ENCODE data around the gene EPHA2. TPM values are rescaled to one million over a fixed set of nuclear protein-coding genes. Genes with fewer than 3 reads are reported as not detected.

EPHA2 gene
- total and polyA plus RNA-seq, 8 donors: 4.6 to 200 (median 23.4) TPM

DNA sequence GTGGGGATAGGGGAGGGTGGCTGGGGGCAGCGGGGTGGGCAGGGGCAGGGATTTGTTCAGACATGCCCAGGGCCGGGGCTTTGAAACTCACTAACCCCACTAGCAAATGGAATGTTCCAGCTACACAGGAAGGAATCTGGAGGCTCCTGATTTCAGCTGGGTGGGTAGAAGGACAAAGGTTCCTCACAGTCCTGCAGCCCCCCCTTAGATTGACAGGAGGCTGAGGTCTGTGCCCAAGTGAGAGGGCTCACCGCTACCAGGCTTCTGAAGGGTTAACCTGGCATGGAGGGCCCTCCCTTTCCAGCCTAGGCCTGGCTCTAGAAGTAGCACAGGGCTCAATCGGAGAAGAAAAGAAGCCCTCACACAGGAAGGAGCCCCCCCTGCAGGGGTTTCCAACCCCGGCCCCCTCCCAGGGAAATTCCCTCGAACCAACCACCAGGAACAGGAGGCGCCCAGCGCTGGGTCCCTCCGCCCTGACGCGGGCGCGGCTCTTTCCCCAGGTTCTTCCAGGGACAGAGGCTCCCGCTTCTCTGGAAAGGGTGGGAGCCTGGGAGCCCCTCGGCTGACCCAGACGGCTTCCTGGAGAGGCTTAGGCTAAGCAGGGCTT, 3.3 kb downstream of the EPHA2 start:
- 27 to 63% (median 37%) methylated on average over 8 to 16 of the region's 16 CpGs for WGBS, 5 donors
- DNase-seq: peak in 1 of 2 donors; percentile 70
- peaks cover 54 to 92% (median 64%) of the 10 kb centered on the region in 4 donors for H3K4me1 ChIP-seq
- TF ChIP-seq, protein P1, sequence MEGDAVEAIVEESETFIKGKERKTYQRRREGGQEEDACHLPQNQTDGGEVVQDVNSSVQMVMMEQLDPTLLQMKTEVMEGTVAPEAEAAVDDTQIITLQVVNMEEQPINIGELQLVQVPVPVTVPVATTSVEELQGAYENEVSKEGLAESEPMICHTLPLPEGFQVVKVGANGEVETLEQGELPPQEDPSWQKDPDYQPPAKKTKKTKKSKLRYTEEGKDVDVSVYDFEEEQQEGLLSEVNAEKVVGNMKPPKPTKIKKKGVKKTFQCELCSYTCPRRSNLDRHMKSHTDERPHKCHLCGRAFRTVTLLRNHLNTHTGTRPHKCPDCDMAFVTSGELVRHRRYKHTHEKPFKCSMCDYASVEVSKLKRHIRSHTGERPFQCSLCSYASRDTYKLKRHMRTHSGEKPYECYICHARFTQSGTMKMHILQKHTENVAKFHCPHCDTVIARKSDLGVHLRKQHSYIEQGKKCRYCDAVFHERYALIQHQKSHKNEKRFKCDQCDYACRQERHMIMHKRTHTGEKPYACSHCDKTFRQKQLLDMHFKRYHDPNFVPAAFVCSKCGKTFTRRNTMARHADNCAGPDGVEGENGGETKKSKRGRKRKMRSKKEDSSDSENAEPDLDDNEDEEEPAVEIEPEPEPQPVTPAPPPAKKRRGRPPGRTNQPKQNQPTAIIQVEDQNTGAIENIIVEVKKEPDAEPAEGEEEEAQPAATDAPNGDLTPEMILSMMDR (IDR thresholded peaks at IDR 0.05): no peak
- TF ChIP-seq POLR2AphosphoS5 (IDR thresholded peaks at IDR 0.05) (peak in 1 of 3 donors; percentile 5), POLR2A (IDR thresholded peaks at IDR 0.05) (no peak)
- intact Hi-C loops (cut with DNase I; ENCODE audit: low total_unique reads): no loop called here
- H3K27ac ChIP-seq: peak overlapping the region; percentile 87 to 95 (median 92)
- H3K4me3 ChIP-seq: peak overlapping the region in 3 of 4 donors; percentile 56 to 80 (median 59)
- H3K9me3 ChIP-seq: no peaks in the 10 kb centered on the region
- H3K27me3 ChIP-seq: peaks cover 0 to 9% (median 0%) of the 10 kb centered on the region in 3 donors
- H3K36me3 ChIP-seq: peaks cover 10 to 36% (median 23%) of the 10 kb centered on the region in 4 donors

DNA sequence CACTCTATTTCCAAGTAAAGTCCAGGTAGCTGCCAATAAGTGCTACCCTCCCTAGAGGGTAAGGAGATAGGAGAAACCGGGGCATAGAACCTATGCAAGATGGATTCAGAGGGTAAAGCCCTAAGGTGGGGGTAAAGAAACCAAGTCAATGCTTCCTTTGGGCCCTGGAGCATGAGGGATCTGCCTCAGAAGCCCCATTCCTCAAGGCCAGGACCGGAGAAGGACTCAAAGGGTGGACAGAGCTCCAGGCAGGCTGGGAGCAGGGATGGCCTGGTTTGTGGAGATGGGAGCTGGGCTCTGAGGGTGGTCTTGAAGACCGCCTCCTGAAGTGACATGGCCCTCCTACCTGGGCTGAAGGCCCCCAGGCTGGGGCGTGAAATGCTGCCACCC, 3.9 kb downstream of the EPHA2 start:
- peaks cover 60 to 93% (median 70%) of the 10 kb centered on the region in 4 donors for H3K4me1 ChIP-seq
- H3K9me3 ChIP-seq: no peaks in the 10 kb centered on the region
- H3K27ac ChIP-seq: peak overlapping the region in 4 of 5 donors; percentile 92 to 95 (median 92)
- no peak for TF ChIP-seq EP300 (IDR thresholded peaks at IDR 0.05)
- TF ChIP-seq POLR2AphosphoS5 (IDR thresholded peaks at IDR 0.05): no peak
- TF ChIP-seq, protein P1 (IDR thresholded peaks at IDR 0.05): no peak
- DNase-seq: no peak
- H3K36me3 ChIP-seq: peaks cover 10 to 42% (median 25%) of the 10 kb centered on the region in 4 donors
- 61 to 77% (median 66%) methylated on average over 4 of the region's 4 CpGs for WGBS, 5 donors
- intact Hi-C loops (cut with DNase I; ENCODE audit: low total_unique reads): no loop called here
- peaks cover 0 to 9% (median 0%) of the 10 kb centered on the region in 3 donors for H3K27me3 ChIP-seq
- H3K4me3 ChIP-seq: peak overlapping the region in 3 of 4 donors; percentile 56 to 80 (median 59)

DNA sequence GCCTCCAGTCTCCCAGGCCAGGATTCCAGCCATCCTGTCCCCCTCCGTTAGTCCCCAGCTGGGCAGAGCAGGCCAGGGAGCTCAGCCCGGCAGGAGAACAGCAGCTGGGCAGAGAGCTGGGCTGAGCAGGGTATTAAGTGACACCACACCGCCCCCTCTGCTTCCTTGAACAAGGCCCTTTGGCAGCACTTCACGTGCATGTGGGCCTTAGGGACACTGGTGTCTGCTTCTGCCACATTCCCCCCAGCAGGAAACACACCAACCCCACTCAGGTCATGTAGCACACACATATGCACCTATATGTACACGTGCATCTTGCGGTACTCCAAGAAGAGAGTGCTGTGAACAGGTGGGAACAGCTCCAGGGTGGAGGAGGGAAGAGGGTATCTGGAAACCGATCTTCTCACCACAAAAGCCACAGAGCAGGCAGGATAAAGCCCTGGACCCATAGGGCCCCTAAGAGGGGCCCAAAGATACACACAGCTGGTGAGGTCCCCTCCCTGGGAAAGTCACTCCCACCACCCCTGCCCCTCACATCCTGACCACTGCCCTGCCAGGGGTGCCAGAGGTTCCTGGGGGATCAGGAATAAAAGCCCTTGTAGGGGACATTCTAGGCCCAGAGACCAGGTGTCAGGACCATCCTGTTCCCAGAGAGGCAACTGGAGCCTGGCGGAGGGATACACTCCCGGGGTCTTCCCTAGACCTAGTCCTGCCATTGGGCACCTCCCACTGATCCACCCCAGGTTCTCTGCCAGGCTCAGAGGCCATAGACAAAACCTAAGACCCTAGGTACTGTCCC, 4.5 kb downstream of the EPHA2 start:
- WGBS, 5 donors: 41 to 62% (median 52%) methylated on average over 6 to 9 of the region's 9 CpGs
- H3K27ac ChIP-seq: peak overlapping the region in 4 of 5 donors; percentile 92 to 95 (median 92)
- H3K36me3 ChIP-seq: peaks cover 10 to 42% (median 25%) of the 10 kb centered on the region in 4 donors
- peaks cover 0 to 9% (median 0%) of the 10 kb centered on the region in 3 donors for H3K27me3 ChIP-seq
- DNase-seq: no peak
- no peaks in the 10 kb centered on the region for H3K9me3 ChIP-seq
- peak overlapping the region in 3 of 4 donors; percentile 10 to 59 (median 56) for H3K4me3 ChIP-seq
- TF ChIP-seq EP300 (IDR thresholded peaks at IDR 0.05): no peak
- TF ChIP-seq POLR2A (IDR thresholded peaks at IDR 0.05): no peak
- TF ChIP-seq, protein P1 (IDR thresholded peaks at IDR 0.05): no peak
- intact Hi-C loops (cut with DNase I; ENCODE audit: low total_unique reads): no loop called here
- peaks cover 61 to 93% (median 71%) of the 10 kb centered on the region in 4 donors for H3K4me1 ChIP-seq

DNA sequence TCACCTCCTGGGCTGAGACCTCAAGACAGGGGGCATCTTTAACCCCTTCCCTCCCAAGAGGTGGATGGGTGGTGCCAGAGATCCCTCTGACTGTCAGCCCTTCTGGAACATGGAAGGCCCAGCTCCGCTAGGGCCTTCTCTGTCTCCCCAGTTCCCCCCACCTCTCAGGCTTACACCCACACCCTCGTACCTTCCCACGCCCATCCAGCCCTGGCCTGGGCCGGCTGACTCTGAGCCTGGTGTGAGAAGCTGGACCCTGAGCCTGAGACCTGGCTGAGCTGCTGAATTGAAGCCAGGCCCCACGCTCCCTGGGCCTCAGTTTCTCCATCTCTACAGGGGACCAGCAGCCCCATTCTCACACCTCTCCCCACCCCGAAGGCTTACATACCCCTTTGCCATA, 5.4 kb downstream of the EPHA2 start:
- DNase-seq: no peak
- Histone ChIP-seq H3K9me3 (no peaks in the 10 kb centered on the region), H3K4me1 (peaks cover 66 to 94% (median 72%) of the 10 kb centered on the region in 4 donors), H3K27me3 (peaks cover 0 to 9% (median 0%) of the 10 kb centered on the region in 3 donors), H3K27ac (peak overlapping the region in 4 of 5 donors; percentile 21 to 95 (median 92)), H3K4me3 (no peak overlapping the region), H3K36me3 (peaks cover 10 to 42% (median 25%) of the 10 kb centered on the region in 4 donors)
- intact Hi-C loops (cut with DNase I; ENCODE audit: low total_unique reads): no loop called here
- WGBS, 5 donors: 47 to 73% (median 69%) methylated on average over 6 of the region's 6 CpGs
- TF ChIP-seq POLR2A (IDR thresholded peaks at IDR 0.05) (no peak), POLR2AphosphoS5 (IDR thresholded peaks at IDR 0.05) (no peak), EP300 (IDR thresholded peaks at IDR 0.05) (no peak)
- TF ChIP-seq, protein P1 (IDR thresholded peaks at IDR 0.05): no peak
